WTC11 (cell line): Measurements from ENCODE around the gene STOX2.

Experiments
- ATF2 ChIP-seq: sonication (generic); formaldehyde crosslinking; IDR thresholded peaks from 2 replicates; pipeline ENCODE4 v1.8.1; 2022; ENCODE audit warnings: low read depth, missing genetic modification reagents, borderline replicate concordance
- ATF3 ChIP-seq: sonication (generic); formaldehyde crosslinking; conservative IDR thresholded peaks from 2 replicates; pipeline ENCODE4 v1.8.1; 2022; ENCODE audit warnings: mild to moderate bottlenecking, missing genetic modification reagents
- CTCF ChIP-seq: fragments of 200-600 bp; IDR thresholded peaks from 2 replicates; pipeline ENCODE4 v1.8.0; 2022; ENCODE audit warnings: antibody characterized with exemption
- E2F4 ChIP-seq: sonication (generic); formaldehyde crosslinking; IDR thresholded peaks from 2 replicates; pipeline ENCODE4 v1.8.1; 2022; ENCODE audit warnings: low read depth, mild to moderate bottlenecking, moderate library complexity, missing genetic modification reagents, borderline replicate concordance
- ETV6 ChIP-seq: sonication (generic); formaldehyde crosslinking; IDR thresholded peaks from 2 replicates; pipeline ENCODE4 v1.8.1; 2022; ENCODE audit warnings: mild to moderate bottlenecking, missing genetic modification reagents
- FOXP1 ChIP-seq: sonication (generic); formaldehyde crosslinking; IDR thresholded peaks from 2 replicates; pipeline ENCODE4 v1.8.0; 2022; ENCODE audit warnings: missing genetic modification reagents, mild to moderate bottlenecking, moderate library complexity, borderline replicate concordance
- FOXP4 ChIP-seq: sonication (generic); formaldehyde crosslinking; IDR thresholded peaks from 2 replicates; pipeline ENCODE4 v1.8.0; 2022; ENCODE audit warnings: mild to moderate bottlenecking, missing genetic modification reagents
- IRF2 ChIP-seq: sonication (generic); formaldehyde crosslinking; IDR thresholded peaks from 2 replicates; pipeline ENCODE4 v1.8.0; 2022; ENCODE audit warnings: low read depth, missing genetic modification reagents, borderline replicate concordance
- MAX ChIP-seq: sonication (generic); formaldehyde crosslinking; IDR thresholded peaks from 2 replicates; pipeline ENCODE4 v1.8.0; 2022; ENCODE audit warnings: mild to moderate bottlenecking, missing genetic modification reagents
- NFYB ChIP-seq: sonication (generic); formaldehyde crosslinking; conservative IDR thresholded peaks from 2 replicates; pipeline ENCODE4 v1.8.0; 2022; ENCODE audit warnings: low read depth, missing genetic modification reagents
- RELA ChIP-seq: sonication (generic); formaldehyde crosslinking; IDR thresholded peaks from 2 replicates; pipeline ENCODE4 v1.8.1; 2022; ENCODE audit warnings: missing genetic modification reagents, mild to moderate bottlenecking, borderline replicate concordance
- TCF7 ChIP-seq: sonication (generic); formaldehyde crosslinking; IDR thresholded peaks from 2 replicates; pipeline ENCODE4 v1.8.0; 2022; ENCODE audit warnings: mild to moderate bottlenecking, low read depth, missing genetic modification reagents, moderate library complexity
- USF2 ChIP-seq: sonication (generic); formaldehyde crosslinking; IDR thresholded peaks from 2 replicates; pipeline ENCODE4 v1.8.1; 2023; ENCODE audit warnings: mild to moderate bottlenecking, missing genetic modification reagents, moderate library complexity

- TF ChIP-seq CTCF (no peak), USF2 (CRISPR knock-in tag) (no peak), ETV6 (CRISPR knock-in tag) (no peak), MAX (CRISPR knock-in tag) (no peak), ATF3 (CRISPR knock-in tag) (no peak), NFYB (CRISPR knock-in tag) (no peak), E2F4 (CRISPR knock-in tag) (no peak), RELA (no peak), FOXP4 (CRISPR knock-in tag) (no peak), TCF7 (CRISPR knock-in tag) (no peak), FOXP1 (CRISPR knock-in tag) (no peak), ATF2 (CRISPR knock-in tag) (no peak), IRF2 (no peak)
These were observed 107.8 kb downstream of the STOX2 start for GRCh38 chr4:184012937-184013336.
